K562 (cell line): ENCODE data around the gene VEGFA. TPM values are rescaled to one million over a fixed set of nuclear protein-coding genes. Genes with fewer than 3 reads are reported as not detected.
A peak's percentile ranks its signal among the peaks of the same experiment; 100 is the strongest.

ENCODE experiments used
- CTBP1 ChIP-seq: fragments of 450-650 bp; IDR thresholded peaks from 2 replicates; pipeline ENCODE4 v1.6.1; 2016; ENCODE audit warnings: borderline replicate concordance
- DPF2 ChIP-seq: fragments of 450-650 bp; IDR thresholded peaks from 2 replicates; pipeline ENCODE4 v1.6.1; 2016
- GATA2 ChIP-seq: sonication (generic); formaldehyde crosslinking; IDR thresholded peaks from 2 replicates; pipeline ENCODE4 v1.4.0; 2020; ENCODE audit warnings: mild to moderate bottlenecking, missing genetic modification reagents
- HDAC2 ChIP-seq: fragments of 450-650 bp; IDR thresholded peaks from 2 replicates; pipeline ENCODE4 v1.6.1; 2016; ENCODE audit warnings: mild to moderate bottlenecking
- JUND ChIP-seq, 2 experiments: IDR thresholded peaks; 2 replicates in 1 of 2; 3 replicates in 1 of 2; pipeline ENCODE4 v1.6.1; 2011; ENCODE audit warnings: borderline replicate concordance in 2 of 2, low read depth in 2 of 2, low read length in 2 of 2, improper control_type of control experiment in 1 of 2, missing biosample characterization in 1 of 2, missing genetic modification characterization in 1 of 2, missing genetic modification reagents in 1 of 2
- MEF2A ChIP-seq: IDR thresholded peaks from 2 replicates; pipeline ENCODE4 v1.6.1; 2011; ENCODE audit warnings: low read depth, mild to moderate bottlenecking, low read length, moderate library complexity; ENCODE audit not compliant: control insufficient read depth
- NFIC ChIP-seq: fragments of 450-650 bp; IDR thresholded peaks from 2 replicates; pipeline ENCODE4 v1.6.1; 2017; ENCODE audit warnings: mild to moderate bottlenecking, inconsistent platforms
- PHF20 ChIP-seq: fragments of 450-650 bp; IDR thresholded peaks from 2 replicates; pipeline ENCODE4 v1.6.1; 2018; ENCODE audit not compliant: partially characterized antibody
- TFAM ChIP-seq: fragments of 250-450 bp; sonication (Bioruptor Pico); conservative IDR thresholded peaks from 2 replicates; pipeline ENCODE4 v1.5.0; 2021; ENCODE audit warnings: mild to moderate bottlenecking, moderate library complexity
- ZNF644 ChIP-seq: fragments of 200-800 bp; sonication (Bioruptor generic); IDR thresholded peaks from 2 replicates; pipeline ENCODE4 v1.6.1; 2016; ENCODE audit warnings: low read depth, missing genetic modification characterization, missing compliant biosample characterization
- polyA plus RNA-seq, 8 experiments: library from polyadenylated mRNA; depleted of rRNA in 4 of 8; stranded (reverse) in 5 of 8; unstranded in 3 of 8; fragments of >200 nt; fragmentation: Nextera tagmentation in 2 of 8; fragmentation: Illumina TruSeq in 1 of 8; extraction: Ambion mirVana in 2 of 8; extraction: Trizol in 1 of 8; gene quantifications; 2 replicates each; pipeline versions ENCODE4 v1.2.1 to v1.2.3, GENCODE V29; 2011 to 2014; ENCODE audit warnings: inconsistent platforms in 1 of 8, missing spikeins in 1 of 8
- total RNA-seq, 7 experiments: library from RNA; depleted of rRNA in 6 of 7; stranded (reverse); fragments of >200 nt in 6 of 7; fragmentation: Illumina TruSeq in 2 of 7; extraction: Trizol in 2 of 7; gene quantifications; 2 replicates each; pipeline versions ENCODE4 v1.2.1 to v1.2.3, GENCODE V29; 2011 to 2021; ENCODE audit warnings: low replicate concordance in 1 of 7
- TF ChIP-seq, protein P1 (sequence below), 2 experiments: IDR thresholded peaks; 2 replicates each; pipeline ENCODE4 v1.6.1; 2011; ENCODE audit warnings: borderline replicate concordance in 1 of 2, control low read depth in 1 of 2, low read depth in 1 of 2, low read length in 1 of 2, mild to moderate bottlenecking in 1 of 2, mixed read lengths in 1 of 2, moderate library complexity in 1 of 2; ENCODE audit not compliant: insufficient read depth in 1 of 2, insufficient read length in 1 of 2, poor library complexity in 1 of 2, severe bottlenecking in 1 of 2; ENCODE audit errors: extremely low read depth in 1 of 2
- TF ChIP-seq, protein P2 (sequence below), 2 experiments: fragments of 450-650 bp; IDR thresholded peaks; 2 replicates each; pipeline ENCODE4 v1.6.1; 2016; ENCODE audit warnings: mild to moderate bottlenecking in 2 of 2, borderline replicate concordance in 1 of 2, low read depth in 1 of 2, moderate library complexity in 1 of 2
- TF ChIP-seq, protein P3 (sequence below), 2 experiments: fragments of 250-450 bp in 1 of 2; fragments of 450-650 bp in 1 of 2; sonication (Bioruptor Pico) in 1 of 2; IDR thresholded peaks; 2 replicates each; pipeline versions ENCODE4 v1.6.1 to v1.8.0; 2016 to 2021; ENCODE audit warnings: mild to moderate bottlenecking in 2 of 2, moderate library complexity in 2 of 2, missing compliant biosample characterization in 1 of 2, missing genetic modification characterization in 1 of 2
- TF ChIP-seq, protein P4 (sequence below): fragments of 250-450 bp; sonication (Bioruptor Pico); IDR thresholded peaks from 2 replicates; pipeline ENCODE4 v1.4.0; 2020

The VEGFA gene
- total and polyA plus RNA-seq, 9 of the 15 experiments (the other 6 are each of a cell fraction or from before 2014, with no cell fraction given), result 14.0 to 271 (median 124) TPM

DNA sequence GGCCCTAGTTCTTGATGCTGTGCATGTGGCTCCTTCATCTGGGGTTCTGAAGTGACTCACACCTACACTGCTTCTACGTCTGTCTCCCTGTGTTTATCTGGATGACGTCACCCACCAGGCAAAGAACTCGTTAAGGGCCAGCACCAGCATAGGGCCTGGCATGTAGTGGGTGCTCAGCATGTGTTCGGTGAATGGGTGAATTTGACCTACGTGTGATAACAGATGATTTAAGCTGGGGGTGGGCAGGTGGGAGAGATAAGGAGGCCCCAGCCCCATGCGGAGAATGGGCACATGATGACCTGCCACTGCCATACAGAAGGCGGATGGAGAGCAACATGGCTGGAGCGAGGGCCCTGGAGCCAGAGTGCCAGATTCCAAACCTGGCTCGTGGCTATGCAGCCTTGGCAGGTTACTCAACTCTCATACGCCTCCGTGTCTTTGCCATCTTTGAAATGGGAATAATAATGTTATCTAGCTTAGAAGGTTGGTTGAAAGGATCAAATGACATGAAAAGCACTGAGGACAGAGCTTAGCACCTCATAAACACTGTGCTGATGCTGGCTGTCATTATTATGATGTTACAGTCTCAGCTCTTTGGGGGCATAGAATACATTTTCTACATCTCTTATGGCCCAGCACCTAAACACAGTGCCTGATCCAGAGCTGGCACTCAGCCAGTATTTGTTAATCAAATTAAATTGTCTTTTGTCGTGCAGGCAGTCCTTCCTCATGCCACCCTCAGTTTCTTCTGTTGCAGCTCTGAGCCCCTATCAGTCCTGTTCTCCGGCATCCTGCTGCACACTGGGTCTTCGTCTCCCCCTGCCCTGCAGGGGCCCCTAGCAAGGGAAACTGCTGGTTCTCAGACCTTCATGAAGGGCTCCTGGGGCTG is 39.6 kb downstream of the VEGFA start (continued):
- TF ChIP-seq, protein P1, sequence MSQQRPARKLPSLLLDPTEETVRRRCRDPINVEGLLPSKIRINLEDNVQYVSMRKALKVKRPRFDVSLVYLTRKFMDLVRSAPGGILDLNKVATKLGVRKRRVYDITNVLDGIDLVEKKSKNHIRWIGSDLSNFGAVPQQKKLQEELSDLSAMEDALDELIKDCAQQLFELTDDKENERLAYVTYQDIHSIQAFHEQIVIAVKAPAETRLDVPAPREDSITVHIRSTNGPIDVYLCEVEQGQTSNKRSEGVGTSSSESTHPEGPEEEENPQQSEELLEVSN (IDR thresholded peaks at IDR 0.05; ENCODE audit: borderline replicate concordance in 1 of 2, extremely low read depth in 1 of 2, insufficient read depth in 1 of 2, insufficient read length in 1 of 2, low read depth in 1 of 2, low read length in 1 of 2, poor library complexity in 1 of 2, severe bottlenecking in 1 of 2), result peak in 1 of 2 experiments; percentile 15
- TF ChIP-seq, protein P2, sequence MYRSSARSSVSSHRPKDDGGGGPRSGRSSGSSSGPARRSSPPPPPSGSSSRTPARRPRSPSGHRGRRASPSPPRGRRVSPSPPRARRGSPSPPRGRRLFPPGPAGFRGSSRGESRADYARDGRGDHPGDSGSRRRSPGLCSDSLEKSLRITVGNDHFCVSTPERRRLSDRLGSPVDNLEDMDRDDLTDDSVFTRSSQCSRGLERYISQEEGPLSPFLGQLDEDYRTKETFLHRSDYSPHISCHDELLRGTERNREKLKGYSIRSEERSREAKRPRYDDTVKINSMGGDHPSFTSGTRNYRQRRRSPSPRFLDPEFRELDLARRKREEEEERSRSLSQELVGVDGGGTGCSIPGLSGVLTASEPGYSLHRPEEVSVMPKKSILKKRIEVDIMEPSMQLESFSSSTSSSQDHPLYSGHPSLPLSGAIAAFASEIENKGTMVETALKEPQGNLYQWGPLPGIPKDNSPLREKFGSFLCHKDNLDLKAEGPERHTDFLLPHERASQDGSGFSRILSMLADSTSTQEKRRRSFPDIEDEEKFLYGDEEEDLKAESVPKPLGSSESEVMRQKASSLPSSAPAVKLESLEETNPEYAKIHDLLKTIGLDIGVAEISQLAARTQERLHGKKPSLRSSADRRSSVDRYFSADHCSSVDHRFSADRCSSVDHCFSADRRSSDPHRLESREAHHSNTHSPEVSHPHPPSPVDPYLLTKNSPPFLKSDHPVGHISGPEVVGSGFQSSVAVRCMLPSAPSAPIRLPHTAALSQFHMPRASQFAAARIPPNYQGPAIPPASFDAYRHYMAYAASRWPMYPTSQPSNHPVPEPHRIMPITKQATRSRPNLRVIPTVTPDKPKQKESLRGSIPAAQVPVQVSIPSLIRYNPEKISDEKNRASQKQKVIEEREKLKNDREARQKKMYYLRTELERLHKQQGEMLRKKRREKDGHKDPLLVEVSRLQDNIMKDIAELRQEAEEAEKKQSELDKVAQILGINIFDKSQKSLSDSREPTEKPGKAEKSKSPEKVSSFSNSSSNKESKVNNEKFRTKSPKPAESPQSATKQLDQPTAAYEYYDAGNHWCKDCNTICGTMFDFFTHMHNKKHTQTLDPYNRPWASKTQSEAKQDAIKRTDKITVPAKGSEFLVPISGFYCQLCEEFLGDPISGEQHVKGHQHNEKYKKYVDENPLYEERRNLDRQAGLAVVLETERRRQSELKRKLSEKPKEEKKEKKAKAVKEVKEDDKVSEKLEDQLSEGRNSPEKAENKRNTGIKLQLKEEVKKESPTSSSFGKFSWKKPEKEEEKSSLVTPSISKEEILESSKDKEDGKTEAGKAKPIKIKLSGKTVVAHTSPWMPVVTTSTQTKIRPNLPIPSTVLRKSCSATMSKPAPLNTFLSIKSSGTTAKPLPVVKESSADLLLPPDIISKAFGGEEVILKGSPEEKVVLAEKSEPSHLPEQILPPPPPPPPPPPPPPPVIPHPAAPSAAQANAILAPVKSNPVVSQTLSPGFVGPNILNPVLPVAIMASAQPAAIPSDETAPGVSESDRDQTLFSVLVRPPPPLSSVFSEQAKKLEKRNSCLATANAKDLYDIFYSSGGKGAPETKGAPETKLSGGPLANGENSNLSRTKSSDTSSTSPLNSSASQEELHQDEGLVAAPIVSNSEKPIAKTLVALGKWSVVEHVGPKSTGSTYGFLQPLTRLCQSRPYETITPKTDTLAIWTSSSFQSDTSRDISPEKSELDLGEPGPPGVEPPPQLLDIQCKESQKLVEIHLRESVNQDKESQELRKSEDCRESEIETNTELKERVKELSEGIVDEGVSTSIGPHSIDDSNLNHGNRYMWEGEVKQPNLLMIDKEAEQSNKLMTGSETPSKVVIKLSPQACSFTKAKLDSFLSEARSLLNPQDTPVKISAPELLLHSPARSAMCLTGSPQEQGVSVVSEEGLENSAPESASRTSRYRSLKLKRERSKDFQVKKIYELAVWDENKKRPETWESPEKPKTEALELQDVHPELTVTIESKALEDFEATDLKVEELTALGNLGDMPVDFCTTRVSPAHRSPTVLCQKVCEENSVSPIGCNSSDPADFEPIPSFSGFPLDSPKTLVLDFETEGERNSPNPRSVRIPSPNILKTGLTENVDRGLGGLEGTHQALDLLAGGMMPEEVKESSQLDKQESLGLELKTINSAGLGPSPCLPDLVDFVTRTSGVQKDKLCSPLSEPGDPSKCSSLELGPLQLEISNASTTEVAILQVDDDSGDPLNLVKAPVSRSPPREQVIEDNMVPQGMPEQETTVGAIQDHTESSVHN (IDR thresholded peaks at IDR 0.05; ENCODE audit: borderline replicate concordance in 1 of 2, low read depth in 1 of 2), result 0 out of 4 replicates have a peak, but pooled peaks of 1 of the 2 experiments have one; percentile 37
- TF ChIP-seq HDAC2 (peak; percentile 42; the same call in 1 of the 2 replicates), NFIC (peak; percentile 96), TFAM (CRISPR knock-in tag) (no peak), GATA2 (no peak), DPF2 (peak; percentile 60), MEF2A (no peak), JUND (IDR thresholded peaks at IDR 0.05; ENCODE audit: borderline replicate concordance, low read depth, low read length) (peak; percentile 98), JUND (tag; IDR thresholded peaks at IDR 0.05; ENCODE audit: borderline replicate concordance, low read depth, low read length) (peak; percentile 98), CTBP1 (peak; percentile 43; the same call in 1 of the 2 replicates), ZNF644 (tag) (no peak), PHF20 (no peak)
- TF ChIP-seq, protein P3, sequence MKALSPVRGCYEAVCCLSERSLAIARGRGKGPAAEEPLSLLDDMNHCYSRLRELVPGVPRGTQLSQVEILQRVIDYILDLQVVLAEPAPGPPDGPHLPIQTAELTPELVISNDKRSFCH (CRISPR knock-in tag; IDR thresholded peaks at IDR 0.05), result no peak
- TF ChIP-seq, protein P3 (tag; IDR thresholded peaks at IDR 0.05), result peak; percentile 38; the same call in 1 of the 2 replicates
- TF ChIP-seq, protein P4, sequence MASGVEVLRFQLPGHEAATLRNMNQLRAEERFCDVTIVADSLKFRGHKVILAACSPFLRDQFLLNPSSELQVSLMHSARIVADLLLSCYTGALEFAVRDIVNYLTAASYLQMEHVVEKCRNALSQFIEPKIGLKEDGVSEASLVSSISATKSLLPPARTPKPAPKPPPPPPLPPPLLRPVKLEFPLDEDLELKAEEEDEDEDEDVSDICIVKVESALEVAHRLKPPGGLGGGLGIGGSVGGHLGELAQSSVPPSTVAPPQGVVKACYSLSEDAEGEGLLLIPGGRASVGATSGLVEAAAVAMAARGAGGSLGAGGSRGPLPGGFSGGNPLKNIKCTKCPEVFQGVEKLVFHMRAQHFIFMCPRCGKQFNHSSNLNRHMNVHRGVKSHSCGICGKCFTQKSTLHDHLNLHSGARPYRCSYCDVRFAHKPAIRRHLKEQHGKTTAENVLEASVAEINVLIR, result peak; percentile 46; the same call in 1 of the 2 replicates
